ENCODE measurements around the gene KCTD12.

KCTD12 gene

DNA sequence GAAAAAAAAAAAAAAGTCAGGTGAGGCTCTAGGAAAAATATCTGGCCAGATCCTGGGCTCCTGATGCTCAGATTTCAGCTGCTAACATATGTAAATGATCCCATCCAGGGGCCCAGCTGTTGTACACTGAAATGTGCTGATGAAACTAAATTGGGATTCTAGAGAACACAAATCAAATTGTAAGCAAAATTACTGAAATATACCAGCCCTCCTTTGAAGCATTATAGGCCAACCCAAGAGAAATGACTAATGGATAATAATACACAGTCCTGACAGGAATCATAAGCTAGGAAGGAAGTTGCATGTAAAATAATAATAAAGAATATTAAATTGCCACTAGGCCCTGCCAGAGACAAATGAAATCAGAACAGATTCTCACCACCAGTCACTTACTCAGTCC, 17.8 kb downstream of the KCTD12 start:
- no peak for DNase-seq
- Histone ChIP-seq H3K9me3 (no peaks in the 10 kb centered on the region), H3K4me3 (ENCODE audit: low read depth, low read length) (no peak overlapping the region), H3K36me3 (no peaks in the 10 kb centered on the region), H3K27me3 (no peaks in the 10 kb centered on the region), H3K4me1 (no peaks in the 10 kb centered on the region)
- TF ChIP-seq, protein P1, sequence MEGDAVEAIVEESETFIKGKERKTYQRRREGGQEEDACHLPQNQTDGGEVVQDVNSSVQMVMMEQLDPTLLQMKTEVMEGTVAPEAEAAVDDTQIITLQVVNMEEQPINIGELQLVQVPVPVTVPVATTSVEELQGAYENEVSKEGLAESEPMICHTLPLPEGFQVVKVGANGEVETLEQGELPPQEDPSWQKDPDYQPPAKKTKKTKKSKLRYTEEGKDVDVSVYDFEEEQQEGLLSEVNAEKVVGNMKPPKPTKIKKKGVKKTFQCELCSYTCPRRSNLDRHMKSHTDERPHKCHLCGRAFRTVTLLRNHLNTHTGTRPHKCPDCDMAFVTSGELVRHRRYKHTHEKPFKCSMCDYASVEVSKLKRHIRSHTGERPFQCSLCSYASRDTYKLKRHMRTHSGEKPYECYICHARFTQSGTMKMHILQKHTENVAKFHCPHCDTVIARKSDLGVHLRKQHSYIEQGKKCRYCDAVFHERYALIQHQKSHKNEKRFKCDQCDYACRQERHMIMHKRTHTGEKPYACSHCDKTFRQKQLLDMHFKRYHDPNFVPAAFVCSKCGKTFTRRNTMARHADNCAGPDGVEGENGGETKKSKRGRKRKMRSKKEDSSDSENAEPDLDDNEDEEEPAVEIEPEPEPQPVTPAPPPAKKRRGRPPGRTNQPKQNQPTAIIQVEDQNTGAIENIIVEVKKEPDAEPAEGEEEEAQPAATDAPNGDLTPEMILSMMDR (IDR thresholded peaks at IDR 0.05; ENCODE audit: low read depth, low read length) = no peak

DNA sequence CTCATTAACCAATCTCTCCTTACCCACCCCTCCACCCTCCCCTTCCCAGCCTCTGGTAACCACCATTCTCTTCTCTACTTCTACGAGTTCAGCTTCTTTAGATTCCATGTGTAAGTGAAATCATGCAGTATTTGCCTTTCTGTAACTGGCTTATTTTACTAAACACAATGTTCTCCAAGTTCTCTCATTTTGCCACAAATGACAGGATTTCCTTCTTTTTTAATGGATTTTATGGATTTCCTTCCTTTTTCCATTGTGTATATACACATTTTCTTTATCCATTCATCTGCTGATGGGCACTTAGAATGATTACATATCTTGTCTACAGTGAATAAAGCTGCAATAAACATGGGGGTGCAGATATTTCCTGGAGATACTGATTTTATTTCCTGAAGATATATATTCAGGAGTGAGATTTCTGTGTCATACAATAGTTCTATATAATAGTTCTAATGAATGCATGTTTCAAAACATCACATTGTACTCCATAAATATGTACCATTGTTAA, 20.2 kb downstream of the KCTD12 start:
- Histone ChIP-seq H3K27me3 (no peaks in the 10 kb centered on the region), H3K4me3 (ENCODE audit: low read depth, low read length) (no peak overlapping the region), H3K9me3 (no peaks in the 10 kb centered on the region), H3K36me3 (no peaks in the 10 kb centered on the region), H3K4me1 (no peaks in the 10 kb centered on the region)
- no peak for DNase-seq
- TF ChIP-seq, protein P1 (IDR thresholded peaks at IDR 0.05; ENCODE audit: low read depth, low read length) = no peak

GRCh38 chr13:76865109-76865508, 21.1 kb downstream of the KCTD12 start:
- DNase-seq = no peak
- TF ChIP-seq, protein P1 (IDR thresholded peaks at IDR 0.05; ENCODE audit: low read depth, low read length) = no peak
- H3K36me3 ChIP-seq = no peaks in the 10 kb centered on the region

GRCh38 chr13:76864259-76864658, 21.9 kb downstream of the KCTD12 start:
- TF ChIP-seq, protein P1 (IDR thresholded peaks at IDR 0.05; ENCODE audit: low read depth, low read length) = no peak
- no peak overlapping the region for H3K4me3 ChIP-seq (ENCODE audit: low read depth, low read length)
- H3K36me3 ChIP-seq = no peaks in the 10 kb centered on the region
- no peaks in the 10 kb centered on the region for H3K27me3 ChIP-seq
- no peak for DNase-seq
- H3K4me1 ChIP-seq = no peaks in the 10 kb centered on the region
- no peaks in the 10 kb centered on the region for H3K9me3 ChIP-seq

More at GRCh38 chr13:76865109-76865508, 21.1 kb downstream of the KCTD12 start:
- Histone ChIP-seq H3K9me3 (no peaks in the 10 kb centered on the region), H3K4me1 (no peaks in the 10 kb centered on the region), H3K27me3 (no peaks in the 10 kb centered on the region), H3K4me3 (ENCODE audit: low read depth, low read length) (no peak overlapping the region)

- Histone ChIP-seq H3K9me3 (no peaks in the 10 kb centered on the region), H3K36me3 (no peaks in the 10 kb centered on the region), H3K4me3 (ENCODE audit: low read depth, low read length) (no peak overlapping the region), H3K4me1 (no peaks in the 10 kb centered on the region), H3K27me3 (no peaks in the 10 kb centered on the region)
- TF ChIP-seq, protein P1 (IDR thresholded peaks at IDR 0.05; ENCODE audit: low read depth, low read length) = no peak
- no peak for DNase-seq
These were observed 23.2 kb downstream of the KCTD12 start for GRCh38 chr13:76863022-76863421.

- no peaks in the 10 kb centered on the region for H3K36me3 ChIP-seq
- no peak overlapping the region for H3K4me3 ChIP-seq (ENCODE audit: low read depth, low read length)
- no peak for DNase-seq
- H3K27me3 ChIP-seq = no peaks in the 10 kb centered on the region
- TF ChIP-seq, protein P1 (IDR thresholded peaks at IDR 0.05; ENCODE audit: low read depth, low read length) = no peak
- no peaks in the 10 kb centered on the region for H3K9me3 ChIP-seq
- no peaks in the 10 kb centered on the region for H3K4me1 ChIP-seq
These were observed 24.3 kb downstream of the KCTD12 start for GRCh38 chr13:76861859-76862258.
